Calu3 (cell line): Measurements from ENCODE around the gene CLEC4F. TPM values are rescaled to one million over a fixed set of nuclear protein-coding genes. Genes with fewer than 3 reads are reported as not detected.

Experiments
- BruUV-seq: library from RNA; stranded (reverse); fragments of 400-500 nt; replicated peaks from 2 replicates; lab custom pipeline; 2021; lab: Mats Ljungman, UMichigan
- CTCF ChIA-PET: fragments of 300-600 bp; sonication (Branson Sonifier 250); formaldehyde crosslinking; loops from one replicate; lab custom pipeline; 2022; ENCODE audit warnings: antibody characterized with exemption; lab: Charles Lee
- DNase-seq: peaks from one replicate; pipeline ENCODE4 v3.0.0; 2022
- H3K27ac Mint-ChIP-seq: one replicate; pipeline ENCODE4 v1.8.0; 2022; ENCODE audit warnings: mixed read lengths; ENCODE audit not compliant: unreplicated experiment
- H3K27me3 Mint-ChIP-seq: one replicate; pipeline ENCODE4 v1.8.0; 2022; ENCODE audit warnings: mixed read lengths; ENCODE audit not compliant: unreplicated experiment
- H3K36me3 Mint-ChIP-seq: one replicate; pipeline ENCODE4 v1.8.0; 2022; ENCODE audit warnings: mild to moderate bottlenecking, moderate library complexity, mixed read lengths; ENCODE audit not compliant: insufficient read depth, unreplicated experiment
- H3K4me1 Mint-ChIP-seq: one replicate; pipeline ENCODE4 v1.8.0; 2022; ENCODE audit warnings: mild to moderate bottlenecking, low read depth, mixed read lengths; ENCODE audit not compliant: unreplicated experiment
- H3K4me3 Mint-ChIP-seq: one replicate; pipeline ENCODE4 v1.8.0; 2022; ENCODE audit warnings: mild to moderate bottlenecking, low read depth, moderate library complexity, mixed read lengths; ENCODE audit not compliant: unreplicated experiment
- H3K9me3 Mint-ChIP-seq: one replicate; pipeline ENCODE4 v1.8.0; 2022; ENCODE audit warnings: low read depth, mixed read lengths; ENCODE audit not compliant: unreplicated experiment
- intact Hi-C: fragments of 100-400 bp; cut with micrococcal nuclease; formaldehyde crosslinking; loops from one replicate; pipeline ENCODE4 v1.10.0; 2022; ENCODE audit not compliant: unreplicated experiment
- total RNA-seq: library from RNA; stranded (reverse); gene quantifications from 2 replicates; pipeline ENCODE4 v1.2.3, GENCODE V29; 2022
- TF ChIP-seq, protein P1 (sequence below): fragments of 200-600 bp; IDR thresholded peaks from one replicate; pipeline ENCODE4 v1.8.0; 2022; ENCODE audit warnings: antibody characterized with exemption; ENCODE audit not compliant: unreplicated experiment

The CLEC4F gene
- total RNA-seq, 1 experiment from 2014 or later, result not detected

DNA sequence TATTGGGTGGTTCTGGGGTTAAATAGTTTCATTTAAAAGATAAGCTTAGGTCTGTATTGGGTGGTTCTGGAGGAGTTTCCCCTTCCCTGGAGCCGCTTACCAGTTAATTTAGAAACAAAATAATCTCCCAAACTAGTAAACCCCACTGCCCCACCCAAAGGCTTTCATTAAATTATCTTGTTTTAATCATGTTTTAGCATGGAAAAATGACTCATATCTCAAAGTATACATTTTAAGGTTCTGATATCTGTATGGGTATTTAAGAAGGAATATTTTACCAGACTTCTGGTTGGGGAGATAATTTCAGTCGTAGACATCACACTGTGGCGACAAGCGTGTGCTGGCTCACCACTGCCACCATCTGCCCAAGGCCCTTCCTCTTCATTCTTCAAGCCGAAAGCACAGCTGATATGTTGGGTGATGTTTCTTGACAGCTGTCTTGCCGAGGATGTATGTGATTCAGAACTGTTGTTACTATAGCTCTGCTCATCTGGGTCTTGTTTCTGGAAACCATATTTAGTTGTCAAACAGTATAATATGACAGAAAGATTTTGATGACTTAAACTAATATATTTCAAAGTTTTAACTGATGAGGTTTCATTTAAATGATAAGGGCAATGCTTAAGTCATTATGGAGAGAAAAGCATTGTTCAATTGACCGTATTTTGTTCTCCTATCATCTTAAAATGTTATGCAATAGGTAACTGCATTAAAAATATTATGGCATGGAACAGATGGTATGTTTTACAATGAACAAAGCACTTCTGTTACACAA, 35.1 kb downstream of the CLEC4F start:
- Mint-ChIP-seq H3K9me3 (no peaks in the 10 kb centered on the region), H3K4me1 (no peaks in the 10 kb centered on the region), H3K27me3 (peaks cover 51% of the 10 kb centered on the region), H3K36me3 (no peaks in the 10 kb centered on the region), H3K4me3 (no peak overlapping the region), H3K27ac (no peak overlapping the region)
- TF ChIP-seq, protein P1, sequence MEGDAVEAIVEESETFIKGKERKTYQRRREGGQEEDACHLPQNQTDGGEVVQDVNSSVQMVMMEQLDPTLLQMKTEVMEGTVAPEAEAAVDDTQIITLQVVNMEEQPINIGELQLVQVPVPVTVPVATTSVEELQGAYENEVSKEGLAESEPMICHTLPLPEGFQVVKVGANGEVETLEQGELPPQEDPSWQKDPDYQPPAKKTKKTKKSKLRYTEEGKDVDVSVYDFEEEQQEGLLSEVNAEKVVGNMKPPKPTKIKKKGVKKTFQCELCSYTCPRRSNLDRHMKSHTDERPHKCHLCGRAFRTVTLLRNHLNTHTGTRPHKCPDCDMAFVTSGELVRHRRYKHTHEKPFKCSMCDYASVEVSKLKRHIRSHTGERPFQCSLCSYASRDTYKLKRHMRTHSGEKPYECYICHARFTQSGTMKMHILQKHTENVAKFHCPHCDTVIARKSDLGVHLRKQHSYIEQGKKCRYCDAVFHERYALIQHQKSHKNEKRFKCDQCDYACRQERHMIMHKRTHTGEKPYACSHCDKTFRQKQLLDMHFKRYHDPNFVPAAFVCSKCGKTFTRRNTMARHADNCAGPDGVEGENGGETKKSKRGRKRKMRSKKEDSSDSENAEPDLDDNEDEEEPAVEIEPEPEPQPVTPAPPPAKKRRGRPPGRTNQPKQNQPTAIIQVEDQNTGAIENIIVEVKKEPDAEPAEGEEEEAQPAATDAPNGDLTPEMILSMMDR, result peak; percentile 51
- BruUV-seq, result no TSS peak
- DNase-seq, result peak; percentile 47
- CTCF ChIA-PET, result interaction anchor here (0.9 to 2.2 kb wide), 3 partner anchors 129 to 491 kb away, joined by 3 to 7 read pairs (median 6); partner anchors contain the start of gene SNRPG
- intact Hi-C loops, result loop anchor here (2.0 to 10.0 kb wide), 4 partner anchors 77 to 481 kb away; partner anchors contain the start of gene FAM136A

DNA sequence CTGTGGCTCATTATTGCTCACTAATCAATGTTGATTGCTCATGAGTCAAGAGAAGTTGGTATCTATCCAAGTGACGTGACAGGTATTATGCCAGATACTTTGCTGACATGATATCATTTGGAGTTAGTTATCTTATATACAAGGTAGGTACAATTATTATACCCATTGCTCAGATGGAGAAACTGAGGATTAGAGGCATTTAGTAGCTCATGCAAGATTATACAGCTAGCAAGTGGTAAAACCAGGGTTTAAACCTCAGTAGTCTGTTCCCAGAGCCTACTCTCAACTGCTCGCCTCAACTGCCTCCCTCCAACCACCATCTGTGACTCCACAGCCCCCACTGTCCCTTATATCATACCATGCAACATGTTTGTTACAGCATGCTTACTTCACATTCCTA, 36.1 kb downstream of the CLEC4F start:
- H3K27me3 Mint-ChIP-seq, result peaks cover 59% of the 10 kb centered on the region
- H3K4me1 Mint-ChIP-seq, result no peaks in the 10 kb centered on the region
- BruUV-seq, result no TSS peak
- H3K36me3 Mint-ChIP-seq, result no peaks in the 10 kb centered on the region
- no peaks in the 10 kb centered on the region for H3K9me3 Mint-ChIP-seq
- TF ChIP-seq, protein P1, result no peak
- CTCF ChIA-PET, result interaction anchor here (0.6 to 2.2 kb wide), 3 partner anchors 37 to 490 kb away, joined by 4 to 6 read pairs (median 4); partner anchors contain the start of gene SNRPG
- H3K27ac Mint-ChIP-seq, result no peak overlapping the region
- H3K4me3 Mint-ChIP-seq, result no peak overlapping the region
- intact Hi-C loops, result loop anchor here (2.0 to 10.0 kb wide), 3 partner anchors 98 to 480 kb away; partner anchors contain the start of gene FAM136A
- DNase-seq, result no peak

DNA sequence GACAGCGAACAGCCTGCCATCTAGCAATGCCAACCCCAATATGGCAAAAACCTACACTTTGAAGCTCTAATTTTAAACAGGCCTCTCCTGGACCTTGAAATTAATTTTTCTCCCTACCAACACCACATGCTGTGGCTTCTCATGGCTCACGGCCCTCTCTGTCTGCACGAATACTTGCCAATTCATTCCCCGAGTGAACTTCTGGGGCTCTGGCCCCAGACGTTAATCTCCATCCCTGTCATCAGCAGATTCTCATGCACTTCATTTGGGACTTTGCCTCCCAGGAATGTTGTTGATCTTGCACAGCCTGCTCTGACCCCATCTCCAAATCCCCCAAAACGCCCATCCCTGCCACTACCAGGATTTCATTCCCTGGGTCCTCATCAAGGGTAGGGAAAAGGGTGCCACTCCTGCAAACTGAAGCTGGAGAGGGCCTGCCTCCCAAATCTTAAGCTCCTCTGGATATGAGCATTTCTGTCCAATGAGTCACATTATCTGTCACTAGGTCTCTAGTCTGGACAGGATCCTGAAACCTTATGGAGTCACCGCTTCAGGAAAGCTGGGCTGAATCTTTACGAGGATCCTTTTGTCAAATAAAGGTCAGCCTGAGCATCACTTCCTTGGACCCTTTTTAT, 40.4 kb downstream of the CLEC4F start:
- Mint-ChIP-seq H3K4me1 (no peaks in the 10 kb centered on the region), H3K9me3 (no peaks in the 10 kb centered on the region), H3K27me3 (peaks cover 62% of the 10 kb centered on the region), H3K4me3 (no peak overlapping the region), H3K27ac (no peak overlapping the region), H3K36me3 (no peaks in the 10 kb centered on the region)
- CTCF ChIA-PET, result interaction anchor here (0.6 kb wide), 1 partner anchor 23 kb away, joined by 3 read pairs; no protein-coding TSS in a partner anchor
- no peak for DNase-seq
- intact Hi-C loops, result loop anchor here (10.0 kb wide), 1 partner anchor 475 kb away; the partner anchor contains the start of gene FAM136A
- TF ChIP-seq, protein P1, result no peak
- no TSS peak for BruUV-seq

DNA sequence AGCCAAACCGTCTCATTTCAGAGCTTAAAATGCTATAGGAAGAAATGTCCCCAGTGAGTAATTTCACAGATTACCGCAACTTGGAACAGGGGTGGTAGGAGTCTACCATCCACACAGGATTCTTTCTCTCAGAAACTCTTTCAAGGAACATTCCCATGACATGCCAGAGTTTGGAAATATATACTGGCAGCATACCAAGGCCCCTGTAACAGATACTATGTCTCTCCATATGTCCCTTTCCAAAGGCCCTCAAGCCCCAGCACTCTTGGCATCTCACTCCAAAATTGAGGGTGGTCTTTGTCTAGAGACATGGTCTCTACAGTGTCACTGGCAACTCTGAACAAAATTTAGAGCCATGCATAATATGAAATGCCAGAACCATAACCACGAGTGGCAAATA, 40.9 kb downstream of the CLEC4F start:
- Mint-ChIP-seq H3K9me3 (no peaks in the 10 kb centered on the region), H3K36me3 (no peaks in the 10 kb centered on the region), H3K4me1 (no peaks in the 10 kb centered on the region), H3K27ac (no peak overlapping the region), H3K27me3 (peaks cover 67% of the 10 kb centered on the region), H3K4me3 (no peak overlapping the region)
- TF ChIP-seq, protein P1, result no peak
- intact Hi-C loops, result no loop called here
- no peak for DNase-seq
- CTCF ChIA-PET, result no interaction called here
- no TSS peak for BruUV-seq
